ENCODE measurements around the gene FREM2.

Gene FREM2

DNA sequence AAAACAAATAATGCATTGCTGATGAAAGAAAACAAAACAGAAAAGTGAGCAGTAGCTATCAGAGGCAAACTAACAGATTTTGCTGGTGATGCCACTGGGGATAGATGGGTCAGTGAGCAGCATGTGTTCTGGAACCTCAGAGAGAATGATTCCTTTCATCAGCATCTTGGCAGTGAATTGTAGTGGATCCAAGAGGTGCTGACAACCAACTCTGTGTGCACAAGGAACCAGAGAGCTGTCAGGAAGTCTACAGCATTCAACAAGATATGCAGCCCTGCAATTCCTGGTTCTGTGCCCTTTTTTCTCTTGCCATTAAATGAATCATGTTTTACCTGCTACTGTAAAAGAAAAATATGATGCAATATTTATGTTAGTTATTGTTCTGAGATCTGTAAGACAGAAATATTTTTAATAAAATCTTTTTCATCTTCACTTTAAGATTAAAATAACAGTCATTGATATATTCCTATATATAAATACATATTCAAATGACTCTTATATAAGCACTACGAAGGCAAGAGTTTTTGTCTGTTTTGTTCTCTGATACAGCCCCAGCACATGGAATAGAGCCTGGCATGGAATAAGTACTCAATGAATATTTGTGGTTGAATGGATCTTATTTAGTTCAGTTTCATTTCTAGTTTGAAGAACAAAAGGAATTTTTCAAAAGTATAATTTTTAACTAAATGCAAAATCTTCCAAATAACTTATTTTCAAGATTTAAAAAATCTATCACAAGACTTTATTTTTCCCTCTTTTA lies 80.8 kb downstream of the FREM2 start:
- Histone ChIP-seq H4K20me1 (ENCODE audit: insufficient read depth, low read length) (no peaks in the 10 kb centered on the region), H3K9me3 (replicated peaks; ENCODE audit: insufficient read depth, low read length) (no peaks in the 10 kb centered on the region), H2AFZ (ENCODE audit: low read length) (no peak overlapping the region), H3K27me3 (replicated peaks; ENCODE audit: insufficient read depth, low read length) (no peaks in the 10 kb centered on the region), H3K36me3 (replicated peaks; ENCODE audit: insufficient read depth, low read length) (no peaks in the 10 kb centered on the region), H3K4me2 (ENCODE audit: low read depth, low read length) (no peak overlapping the region), H3K4me1 (ENCODE audit: low read length) (0 out of 2 replicates have a peak, but pooled peaks cover 3% of the 10 kb centered on the region), H3K9me2 (replicated peaks; ENCODE audit: insufficient read depth, low read length) (no peaks in the 10 kb centered on the region), H3K4me3 (ENCODE audit: low read length) (no peak overlapping the region), H3F3A (ENCODE audit: insufficient read depth, low read length) (no peaks in the 10 kb centered on the region), H3K27ac (ENCODE audit: low read length) (no peak overlapping the region), H3K79me2 (ENCODE audit: low read length) (no peaks in the 10 kb centered on the region), H3K9ac (ENCODE audit: low read length) (no peak overlapping the region)
- no peak for TF ChIP-seq EZH2phosphoT487 (IDR thresholded peaks at IDR 0.05; ENCODE audit: low read length)
- no peak for TF ChIP-seq EZH2 (optimal IDR thresholded peaks at IDR 0.05; ENCODE audit: low read depth, low read length)
- TF ChIP-seq, protein P1, sequence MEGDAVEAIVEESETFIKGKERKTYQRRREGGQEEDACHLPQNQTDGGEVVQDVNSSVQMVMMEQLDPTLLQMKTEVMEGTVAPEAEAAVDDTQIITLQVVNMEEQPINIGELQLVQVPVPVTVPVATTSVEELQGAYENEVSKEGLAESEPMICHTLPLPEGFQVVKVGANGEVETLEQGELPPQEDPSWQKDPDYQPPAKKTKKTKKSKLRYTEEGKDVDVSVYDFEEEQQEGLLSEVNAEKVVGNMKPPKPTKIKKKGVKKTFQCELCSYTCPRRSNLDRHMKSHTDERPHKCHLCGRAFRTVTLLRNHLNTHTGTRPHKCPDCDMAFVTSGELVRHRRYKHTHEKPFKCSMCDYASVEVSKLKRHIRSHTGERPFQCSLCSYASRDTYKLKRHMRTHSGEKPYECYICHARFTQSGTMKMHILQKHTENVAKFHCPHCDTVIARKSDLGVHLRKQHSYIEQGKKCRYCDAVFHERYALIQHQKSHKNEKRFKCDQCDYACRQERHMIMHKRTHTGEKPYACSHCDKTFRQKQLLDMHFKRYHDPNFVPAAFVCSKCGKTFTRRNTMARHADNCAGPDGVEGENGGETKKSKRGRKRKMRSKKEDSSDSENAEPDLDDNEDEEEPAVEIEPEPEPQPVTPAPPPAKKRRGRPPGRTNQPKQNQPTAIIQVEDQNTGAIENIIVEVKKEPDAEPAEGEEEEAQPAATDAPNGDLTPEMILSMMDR (IDR thresholded peaks at IDR 0.05; ENCODE audit: low read length): no peak
- no peak for DNase-seq

- no peak for TF ChIP-seq EZH2 (optimal IDR thresholded peaks at IDR 0.05; ENCODE audit: low read depth, low read length)
These were observed 82.6 kb downstream of the FREM2 start for GRCh38 chr13:38769526-38769925.

GRCh38 chr13:38775085-38775484 lies 88.2 kb downstream of the FREM2 start:
- H3K79me2 ChIP-seq (ENCODE audit: low read length): no peaks in the 10 kb centered on the region
- H3K27me3 ChIP-seq (replicated peaks; ENCODE audit: insufficient read depth, low read length): no peaks in the 10 kb centered on the region
- no peak overlapping the region for H2AFZ ChIP-seq (ENCODE audit: low read length)
- H3K36me3 ChIP-seq (replicated peaks; ENCODE audit: insufficient read depth, low read length): no peaks in the 10 kb centered on the region
- no peak for DNase-seq
- no peak overlapping the region for H3K4me3 ChIP-seq (ENCODE audit: low read length)
- no peaks in the 10 kb centered on the region for H3K9me3 ChIP-seq (replicated peaks; ENCODE audit: insufficient read depth, low read length)
- no peaks in the 10 kb centered on the region for H3K4me1 ChIP-seq (ENCODE audit: low read length)
- H3K27ac ChIP-seq (ENCODE audit: low read length): no peak overlapping the region
- H3K9me2 ChIP-seq (replicated peaks; ENCODE audit: insufficient read depth, low read length): no peaks in the 10 kb centered on the region
- no peaks in the 10 kb centered on the region for H3F3A ChIP-seq (ENCODE audit: insufficient read depth, low read length)
- no peak for TF ChIP-seq EZH2 (optimal IDR thresholded peaks at IDR 0.05; ENCODE audit: low read depth, low read length)
- H3K9ac ChIP-seq (ENCODE audit: low read length): no peak overlapping the region
- H4K20me1 ChIP-seq (ENCODE audit: insufficient read depth, low read length): no peaks in the 10 kb centered on the region
- no peak overlapping the region for H3K4me2 ChIP-seq (ENCODE audit: low read depth, low read length)

More at GRCh38 chr13:38769526-38769925, 82.6 kb downstream of the FREM2 start:
- H3K4me3 ChIP-seq (ENCODE audit: low read length): no peak overlapping the region
- H3K9me3 ChIP-seq (replicated peaks; ENCODE audit: insufficient read depth, low read length): no peaks in the 10 kb centered on the region
- H3K4me1 ChIP-seq (ENCODE audit: low read length): 0 out of 2 replicates have a peak, but pooled peaks cover 3% of the 10 kb centered on the region
- H3K4me2 ChIP-seq (ENCODE audit: low read depth, low read length): peak overlapping the region; percentile 41
- no peaks in the 10 kb centered on the region for H4K20me1 ChIP-seq (ENCODE audit: insufficient read depth, low read length)
- peak; percentile 74 for DNase-seq
- H2AFZ ChIP-seq (ENCODE audit: low read length): peak overlapping the region; percentile 38; the same call in 1 of the 2 replicates
- H3F3A ChIP-seq (ENCODE audit: insufficient read depth, low read length): no peaks in the 10 kb centered on the region
- H3K36me3 ChIP-seq (replicated peaks; ENCODE audit: insufficient read depth, low read length): no peaks in the 10 kb centered on the region
- peak overlapping the region; percentile 55; the same call in 1 of the 2 replicates for H3K27ac ChIP-seq (ENCODE audit: low read length)
- no peaks in the 10 kb centered on the region for H3K9me2 ChIP-seq (replicated peaks; ENCODE audit: insufficient read depth, low read length)
- no peaks in the 10 kb centered on the region for H3K27me3 ChIP-seq (replicated peaks; ENCODE audit: insufficient read depth, low read length)
- H3K79me2 ChIP-seq (ENCODE audit: low read length): no peaks in the 10 kb centered on the region
- H3K9ac ChIP-seq (ENCODE audit: low read length): 0 out of 2 replicates have a peak overlapping the region, but pooled peaks have one; percentile 13

DNA sequence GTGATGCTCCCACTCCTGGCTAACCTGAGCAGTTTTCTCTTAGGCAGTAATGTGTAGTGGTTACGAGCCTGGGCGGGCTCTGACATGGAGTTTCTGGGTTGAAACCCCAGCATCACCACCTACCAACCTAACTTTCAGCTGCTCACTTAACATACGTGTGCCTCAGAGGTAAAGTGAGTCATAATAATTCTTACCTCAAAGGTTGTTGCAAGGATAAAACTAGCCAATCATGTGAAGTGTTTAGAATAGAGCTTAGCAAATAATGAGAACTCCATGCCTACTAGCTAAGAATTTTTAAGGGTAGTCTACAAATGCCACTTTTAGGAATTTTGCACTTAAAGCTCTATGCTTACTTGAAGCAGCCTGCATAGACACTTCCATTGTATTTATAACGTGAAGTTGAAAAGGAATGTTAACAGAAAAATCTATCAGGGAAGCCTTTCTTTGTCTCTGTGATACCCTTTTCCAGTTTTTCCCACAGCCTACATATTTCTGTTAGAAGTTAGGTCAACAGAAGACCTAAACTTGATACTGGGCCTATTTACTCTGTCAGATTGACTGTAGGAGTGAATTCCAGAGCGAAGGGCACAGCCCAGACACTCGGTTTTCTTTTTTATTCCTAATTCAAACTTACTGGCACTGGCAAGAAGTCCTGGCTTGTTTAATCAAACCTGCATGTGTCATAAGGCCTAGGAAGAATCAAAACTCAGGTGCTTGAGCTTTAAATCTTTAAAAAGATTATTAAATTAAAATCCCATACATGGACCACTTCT lies 90.7 kb downstream of the FREM2 start:
- no peaks in the 10 kb centered on the region for H3F3A ChIP-seq (ENCODE audit: insufficient read depth, low read length)
- no peak for TF ChIP-seq EZH2 (optimal IDR thresholded peaks at IDR 0.05; ENCODE audit: low read depth, low read length)
- TF ChIP-seq, protein P1 (IDR thresholded peaks at IDR 0.05; ENCODE audit: low read length): no peak
- TF ChIP-seq EZH2phosphoT487 (IDR thresholded peaks at IDR 0.05; ENCODE audit: low read length): no peak
- no peak for DNase-seq
- H3K4me1 ChIP-seq (ENCODE audit: low read length): no peaks in the 10 kb centered on the region
- no peaks in the 10 kb centered on the region for H4K20me1 ChIP-seq (ENCODE audit: insufficient read depth, low read length)
- H3K27ac ChIP-seq (ENCODE audit: low read length): no peak overlapping the region
- H3K4me2 ChIP-seq (ENCODE audit: low read depth, low read length): no peak overlapping the region
- no peak overlapping the region for H2AFZ ChIP-seq (ENCODE audit: low read length)
- no peaks in the 10 kb centered on the region for H3K9me3 ChIP-seq (replicated peaks; ENCODE audit: insufficient read depth, low read length)
- no peak overlapping the region for H3K9ac ChIP-seq (ENCODE audit: low read length)
- no peak overlapping the region for H3K4me3 ChIP-seq (ENCODE audit: low read length)
- no peaks in the 10 kb centered on the region for H3K36me3 ChIP-seq (replicated peaks; ENCODE audit: insufficient read depth, low read length)
- no peaks in the 10 kb centered on the region for H3K79me2 ChIP-seq (ENCODE audit: low read length)
- no peaks in the 10 kb centered on the region for H3K9me2 ChIP-seq (replicated peaks; ENCODE audit: insufficient read depth, low read length)
- H3K27me3 ChIP-seq (replicated peaks; ENCODE audit: insufficient read depth, low read length): no peaks in the 10 kb centered on the region

All from MM.1S (cell line).